GM12872 (cell line): Measurements from ENCODE around the gene PAPPA.

Experiments
- CTCF ChIP-seq: IDR thresholded peaks from 3 replicates; pipeline ENCODE4 v1.5.1; 2011; ENCODE audit warnings: low read depth, mild to moderate bottlenecking, low read length, moderate library complexity; ENCODE audit not compliant: insufficient read depth

PAPPA gene

DNA sequence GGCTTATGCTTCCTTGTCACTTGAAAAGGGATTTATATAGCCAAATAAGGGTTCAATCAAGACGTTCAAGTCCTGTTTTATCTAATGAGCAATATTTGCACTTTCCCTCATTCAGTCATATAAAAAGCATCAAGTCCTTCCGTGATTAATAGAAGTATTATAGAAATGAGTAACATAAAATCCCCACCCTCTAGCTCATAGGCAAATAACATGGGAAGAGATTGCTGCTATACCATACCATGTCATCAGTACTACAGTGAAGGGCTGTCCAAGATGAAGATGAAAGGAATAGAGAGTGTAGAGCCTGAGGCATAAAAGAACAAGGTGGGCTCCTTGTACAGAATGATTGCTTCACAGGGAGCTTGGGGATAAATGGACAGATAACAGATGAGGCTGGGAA is 20.4 kb upstream of the PAPPA start:
- TF ChIP-seq CTCF = no peak

- no peak for TF ChIP-seq CTCF
Measured at GRCh38 chr9:116134975-116135374, 18.6 kb upstream of the PAPPA start.

- no peak for TF ChIP-seq CTCF
Measured at GRCh38 chr9:116137010-116137409, 16.6 kb upstream of the PAPPA start.

DNA sequence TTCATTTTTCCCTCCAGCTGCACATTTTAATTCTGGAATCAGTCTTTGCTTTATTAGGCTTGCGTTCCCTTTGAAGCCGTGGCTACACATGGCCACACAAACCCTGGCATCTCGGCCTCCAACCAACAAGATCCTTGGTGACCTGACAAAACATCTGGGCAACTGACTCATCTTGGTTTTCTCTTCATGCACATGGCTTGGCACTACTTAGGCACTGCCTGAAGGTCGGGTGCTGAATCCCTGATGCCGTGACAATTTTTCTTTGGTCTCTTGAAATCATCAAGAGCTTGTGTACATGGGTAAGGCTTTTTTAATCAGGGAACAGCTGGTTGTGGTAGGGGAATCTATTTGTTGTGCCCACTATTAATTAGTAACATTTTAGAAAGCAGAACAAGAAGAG is 16.0 kb upstream of the PAPPA start:
- no peak for TF ChIP-seq CTCF

DNA sequence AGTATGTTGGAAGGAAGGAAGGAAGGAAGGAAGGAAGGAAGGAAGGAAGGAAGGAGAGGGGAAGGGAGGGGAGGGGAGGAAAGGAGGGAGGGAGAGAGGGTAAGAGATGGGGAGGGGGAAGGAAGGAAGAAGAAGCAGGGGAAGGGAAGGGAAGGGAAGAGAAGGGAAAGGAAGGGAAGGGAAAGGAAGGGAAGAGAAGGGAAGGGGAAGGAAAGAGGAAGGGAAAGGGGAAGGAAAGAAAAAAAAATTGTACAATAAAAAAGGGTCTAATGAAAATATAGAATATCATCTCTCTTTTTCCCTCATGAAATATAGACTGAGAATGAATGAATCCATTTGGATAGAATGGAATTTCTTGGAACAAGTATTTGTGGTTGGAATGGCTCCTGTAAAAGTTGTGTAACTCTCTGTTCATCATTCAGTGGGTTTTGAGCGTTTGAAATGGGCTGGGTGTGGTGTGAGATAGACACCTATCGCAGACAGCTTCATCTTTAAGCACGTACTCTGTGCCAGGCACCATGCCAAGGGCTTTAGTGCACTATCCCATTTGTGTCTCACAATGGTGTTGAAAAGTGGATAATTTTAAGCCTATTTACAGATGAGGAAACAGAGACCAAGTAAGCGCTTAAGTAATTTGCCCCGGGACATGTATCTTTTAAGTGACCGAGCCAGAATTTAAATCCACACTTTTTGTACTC is 11.6 kb upstream of the PAPPA start:
- no peak for TF ChIP-seq CTCF

DNA sequence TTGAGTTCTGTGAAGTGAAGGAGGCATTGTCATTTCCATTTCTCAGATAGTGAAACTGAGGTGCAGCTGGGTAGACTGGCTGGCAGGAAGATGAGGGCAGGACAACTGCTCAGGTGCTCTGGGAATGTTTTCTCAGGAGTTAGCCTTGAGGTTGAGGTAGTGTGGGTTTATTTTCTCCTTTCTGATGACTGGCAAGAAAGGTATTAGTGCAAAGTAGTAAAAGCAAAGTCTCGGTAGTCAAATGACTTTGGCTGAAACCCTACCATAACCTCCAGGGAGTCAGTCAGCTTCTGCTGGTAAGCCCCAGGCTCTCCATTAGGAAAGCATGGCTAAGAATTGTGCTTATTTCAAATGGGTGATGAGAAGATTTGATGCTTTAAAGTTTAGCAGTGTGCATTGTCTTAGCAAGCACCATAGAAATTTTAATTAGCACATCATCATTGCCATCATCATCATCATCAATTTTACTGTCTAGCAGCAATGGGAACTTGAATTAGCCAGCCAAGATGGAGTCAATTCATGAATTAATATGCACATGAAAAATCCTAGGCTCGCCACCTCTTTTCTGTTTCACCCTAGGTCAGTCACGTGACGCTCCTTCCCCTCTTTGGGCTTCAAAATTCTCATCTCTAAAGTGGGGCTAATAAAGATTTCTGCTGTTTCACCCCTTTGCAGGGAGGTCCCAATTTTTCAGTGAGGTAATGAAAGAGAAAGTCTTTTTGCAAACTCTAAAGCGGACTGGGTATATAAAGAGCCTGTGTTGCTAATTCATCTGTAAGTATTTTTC is 10.7 kb upstream of the PAPPA start:
- no peak for TF ChIP-seq CTCF

DNA sequence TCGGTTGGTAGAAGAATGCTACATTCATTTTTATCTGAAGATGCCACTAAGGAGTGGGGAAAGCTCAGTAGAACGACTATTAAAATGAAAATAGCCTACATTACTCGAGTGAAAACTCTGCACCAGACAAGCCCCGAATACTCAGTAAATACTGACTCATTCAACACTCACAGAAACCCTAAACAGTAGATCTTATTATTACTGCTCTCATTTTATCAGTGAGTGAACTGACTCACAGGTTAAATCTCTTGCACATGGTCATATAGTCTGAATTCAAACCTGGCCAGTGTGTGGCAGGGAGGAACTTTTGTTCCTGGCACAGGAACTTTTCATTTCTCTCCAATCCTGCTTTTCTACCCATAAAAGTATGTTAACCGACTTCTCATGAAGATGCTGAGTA is 9.6 kb upstream of the PAPPA start:
- TF ChIP-seq CTCF = no peak
